GM21825 (cell line): Measurements from ENCODE around the gene GCNT4.
A peak's percentile ranks its signal among the peaks of the same experiment; 100 is the strongest.
"Not testable (repeated sequence)": the region's sequence is repeated elsewhere in the genome, so short reads cannot be mapped to it uniquely, and the experiment has no call there.

Experiments
- ATAC-seq: cut with Tn5 transposase; IDR thresholded peaks from one replicate; pipeline ENCODE4 v1.9.1; 2021; ENCODE audit warnings: mild to moderate bottlenecking, moderate library complexity; ENCODE audit not compliant: unreplicated experiment

The GCNT4 gene, protein sequence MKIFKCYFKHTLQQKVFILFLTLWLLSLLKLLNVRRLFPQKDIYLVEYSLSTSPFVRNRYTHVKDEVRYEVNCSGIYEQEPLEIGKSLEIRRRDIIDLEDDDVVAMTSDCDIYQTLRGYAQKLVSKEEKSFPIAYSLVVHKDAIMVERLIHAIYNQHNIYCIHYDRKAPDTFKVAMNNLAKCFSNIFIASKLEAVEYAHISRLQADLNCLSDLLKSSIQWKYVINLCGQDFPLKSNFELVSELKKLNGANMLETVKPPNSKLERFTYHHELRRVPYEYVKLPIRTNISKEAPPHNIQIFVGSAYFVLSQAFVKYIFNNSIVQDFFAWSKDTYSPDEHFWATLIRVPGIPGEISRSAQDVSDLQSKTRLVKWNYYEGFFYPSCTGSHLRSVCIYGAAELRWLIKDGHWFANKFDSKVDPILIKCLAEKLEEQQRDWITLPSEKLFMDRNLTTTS

DNA sequence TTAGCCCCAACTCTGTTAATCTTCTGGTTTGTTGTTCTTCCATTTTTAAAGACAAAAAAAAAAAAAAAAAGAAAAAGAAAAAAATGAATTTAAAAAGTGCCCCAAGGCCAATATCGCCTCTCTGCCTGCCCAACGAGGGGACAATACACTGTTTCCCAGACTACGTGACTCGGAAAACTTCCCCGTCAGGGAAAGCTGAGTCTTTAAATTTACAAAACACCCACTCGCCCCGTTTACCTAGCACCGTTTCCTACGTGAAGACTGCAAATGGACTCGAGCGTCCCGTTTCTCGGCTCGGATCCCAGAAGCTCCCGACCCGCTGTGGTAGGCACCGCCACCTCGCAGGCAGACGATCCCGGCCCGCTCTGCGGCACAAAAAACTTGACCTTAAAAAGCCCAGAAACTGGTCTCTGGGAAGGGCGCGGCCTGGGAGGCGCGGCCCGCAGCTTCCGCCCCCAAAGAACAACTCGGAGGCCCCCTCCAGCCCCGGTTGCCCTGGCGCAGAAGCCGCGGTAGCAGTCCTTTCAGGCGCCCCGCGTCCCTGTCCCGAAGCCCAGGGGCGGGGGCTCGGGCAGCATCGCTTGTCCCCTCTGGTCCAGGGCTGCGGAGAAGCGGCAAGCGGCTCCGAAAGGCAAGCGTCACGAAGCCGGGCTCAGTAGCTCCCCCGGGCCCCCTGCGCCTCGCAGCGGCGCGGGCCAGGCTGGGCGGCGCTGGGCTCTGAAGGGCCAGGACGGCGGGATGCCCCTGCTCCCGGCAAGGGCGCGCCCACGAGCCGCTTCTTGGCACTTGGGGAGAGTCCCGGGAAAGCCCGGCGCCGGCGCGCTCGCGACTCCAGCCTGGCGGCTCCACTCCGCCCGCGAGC, at the start of gene GCNT4:
GCNT4 (minus strand) TSS at position 367 of the 862 bp plus-strand sequence. CDS start 22,521 bp downstream, outside the sequence.
- ATAC-seq: no peak

- ATAC-seq: not testable (repeated sequence)
Observed at GRCh38 chr5:75095956-75096355, 43.6 kb upstream of the GCNT4 start.

- no peak for ATAC-seq
Observed at GRCh38 chr5:75091597-75091996, 39.2 kb upstream of the GCNT4 start.

DNA sequence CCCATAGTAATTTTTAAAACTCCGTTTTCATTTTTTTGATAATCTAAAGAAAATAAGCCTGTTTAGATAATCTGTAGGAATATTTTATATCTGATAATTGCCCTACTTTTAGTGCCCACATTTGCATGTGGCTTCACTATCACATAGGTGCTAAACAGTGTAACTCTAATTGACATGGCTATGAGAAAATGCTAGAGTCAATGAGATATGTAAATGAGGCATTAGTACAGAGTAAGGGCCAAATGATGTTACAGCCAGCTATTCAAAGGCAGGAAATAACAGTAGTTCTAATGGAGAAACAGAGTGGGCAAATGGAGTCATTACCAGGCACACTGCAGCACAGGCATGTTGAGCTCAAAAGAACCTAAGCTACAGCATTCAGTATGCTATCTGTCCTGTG, 37.3 kb upstream of the GCNT4 start:
- no peak for ATAC-seq

GRCh38 chr5:75089137-75089536, 36.8 kb upstream of the GCNT4 start:
- no peak for ATAC-seq

GRCh38 chr5:75088648-75089047, 36.3 kb upstream of the GCNT4 start:
- ATAC-seq: no peak

DNA sequence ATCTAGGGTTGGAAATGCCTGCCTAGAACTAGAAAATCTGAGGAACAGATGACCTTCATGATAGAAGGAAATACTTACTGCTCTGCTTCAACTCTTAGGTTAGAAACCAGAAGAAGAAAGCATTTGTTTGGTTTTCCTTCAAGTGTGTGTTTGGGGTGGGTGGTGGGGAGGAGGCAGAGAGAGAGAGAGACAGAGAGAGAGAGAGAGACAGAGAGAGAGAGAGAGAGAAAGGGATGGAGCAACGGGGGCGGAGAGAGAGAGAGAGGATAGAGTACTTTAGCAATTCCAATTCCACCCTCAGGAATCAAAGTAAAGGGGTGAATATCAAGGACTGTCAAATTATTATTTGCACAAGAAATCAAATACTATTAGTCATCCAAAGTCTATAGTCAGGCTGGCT, 29.2 kb upstream of the GCNT4 start:
- no peak for ATAC-seq

GRCh38 chr5:75079346-75079745, 27.0 kb upstream of the GCNT4 start:
- ATAC-seq: not testable (repeated sequence)

DNA sequence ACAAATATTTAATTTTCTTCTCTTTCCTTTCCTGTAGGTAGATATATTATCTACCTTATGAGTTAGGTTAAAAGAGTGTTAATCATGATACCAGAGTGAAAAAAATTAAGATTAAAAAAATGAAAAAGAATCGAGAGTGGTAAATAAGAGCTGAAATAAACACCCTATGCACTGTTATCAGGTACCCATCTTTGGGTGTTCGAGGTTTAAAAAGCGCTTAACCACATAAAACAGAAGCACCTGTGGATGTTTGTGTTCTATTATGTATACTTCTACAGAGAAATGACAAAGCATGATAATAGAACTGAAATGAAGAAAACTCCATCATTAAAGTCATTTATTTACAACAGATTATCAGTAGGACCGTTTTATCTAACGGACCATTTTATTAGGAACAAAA, 25.7 kb upstream of the GCNT4 start:
- no peak for ATAC-seq

GRCh38 chr5:75072061-75072460, 19.7 kb upstream of the GCNT4 start:
- ATAC-seq: no peak

- ATAC-seq: no peak
Observed at GRCh38 chr5:75071100-75071499, 18.7 kb upstream of the GCNT4 start.

- no peak for ATAC-seq
Observed at GRCh38 chr5:75067434-75067833, 15.1 kb upstream of the GCNT4 start.

DNA sequence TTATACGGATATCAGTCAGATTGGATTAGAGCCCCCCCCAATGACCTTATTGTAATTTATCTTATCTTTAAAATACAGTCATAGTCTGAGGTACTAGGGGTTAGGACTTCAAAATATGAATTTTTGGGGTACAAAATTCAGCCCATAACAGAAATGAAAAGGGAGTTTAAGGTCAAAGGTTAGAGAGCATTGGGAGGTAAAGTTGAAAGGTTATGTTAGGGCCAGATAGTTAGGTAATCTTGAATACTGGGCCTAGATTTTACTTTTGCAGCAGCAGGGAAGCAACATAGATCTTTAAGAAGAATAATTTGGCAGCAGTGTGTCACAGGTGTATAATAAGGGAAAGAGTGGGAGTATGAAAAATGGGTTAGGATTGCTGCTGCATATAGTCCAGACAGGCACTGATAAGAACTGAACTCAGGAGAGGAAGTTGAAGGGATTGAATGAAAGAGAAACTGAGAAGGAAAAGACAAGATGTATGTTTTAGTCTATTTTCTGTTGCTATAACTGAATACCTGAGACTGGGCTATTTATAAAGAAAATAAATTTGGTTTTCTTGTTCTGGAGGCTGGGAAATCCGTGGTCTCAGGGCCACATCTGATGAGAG, 10.7 kb upstream of the GCNT4 start:
- peak; percentile 61 for ATAC-seq

GRCh38 chr5:75059912-75060545, 7.7 kb upstream of the GCNT4 start:
- no peak for ATAC-seq

DNA sequence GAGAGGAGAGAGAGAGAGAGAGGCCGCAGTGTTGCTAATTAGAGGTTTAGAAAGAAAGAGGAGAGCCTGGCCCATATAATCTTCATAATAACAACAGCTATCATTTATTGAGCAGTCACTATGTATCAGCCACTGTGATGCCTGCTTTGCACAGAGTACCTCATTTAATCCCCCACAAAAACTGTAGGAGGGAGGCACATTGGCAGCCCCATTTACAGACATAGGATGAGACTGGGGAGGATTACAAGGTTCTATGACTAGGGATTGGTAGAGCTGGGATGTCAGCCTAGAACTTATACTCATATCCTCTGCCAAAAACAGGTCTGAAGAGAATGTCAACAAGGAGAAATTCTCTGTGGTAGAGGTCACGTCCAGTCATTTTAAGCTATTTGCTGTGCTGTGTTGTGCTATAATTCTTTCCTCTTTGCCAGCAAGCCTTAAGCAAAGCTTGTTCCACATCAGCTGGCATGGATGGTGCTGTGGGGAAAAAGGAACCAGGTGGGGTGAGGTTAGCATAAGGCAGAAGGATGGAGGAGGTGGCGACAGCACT, 6.7 kb upstream of the GCNT4 start:
- ATAC-seq: no peak

GRCh38 chr5:75057561-75057960, 5.2 kb upstream of the GCNT4 start:
- ATAC-seq: no peak

- ATAC-seq: no peak
Observed at GRCh38 chr5:75055727-75056144, 3.4 kb upstream of the GCNT4 start.

DNA sequence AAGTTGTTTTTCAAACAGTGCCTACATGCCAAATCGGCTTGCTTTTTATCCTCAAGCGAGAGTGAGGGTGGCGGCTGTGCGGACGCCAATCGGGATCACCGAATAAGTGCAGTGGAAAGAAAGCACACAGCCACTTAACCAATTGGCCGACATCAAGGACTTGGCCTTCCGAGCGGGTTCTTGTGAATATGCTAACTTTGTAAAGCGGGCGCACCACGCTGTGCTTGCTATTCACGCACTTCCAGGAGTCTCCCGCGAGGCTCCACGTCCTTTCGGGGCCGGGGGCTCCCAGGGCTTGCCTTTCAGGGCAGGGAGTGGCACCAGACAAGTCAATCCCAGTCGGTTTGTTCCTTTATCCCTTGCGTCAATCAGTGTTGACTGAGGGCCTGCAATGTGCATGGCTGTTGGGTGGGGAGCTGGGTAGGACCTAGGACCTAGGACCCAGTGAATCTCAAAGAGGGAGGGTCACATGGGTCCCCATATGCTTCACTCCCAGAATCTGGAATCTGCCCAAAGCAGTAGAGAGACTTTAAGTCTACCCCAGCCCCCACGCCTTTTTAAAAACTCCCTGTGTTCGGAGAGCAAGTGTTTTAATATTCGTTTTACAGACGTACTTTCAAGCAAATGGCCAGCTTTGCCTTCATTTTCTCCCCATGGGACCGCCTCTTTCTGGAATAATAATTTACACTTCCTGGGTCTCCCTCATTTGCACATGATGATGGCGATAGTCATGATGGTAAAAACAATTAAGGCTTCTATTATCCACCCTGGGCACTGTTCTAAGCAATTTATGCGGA, 2.0 kb upstream of the GCNT4 start:
- ATAC-seq: no peak

GRCh38 chr5:75053304-75054133, 1.2 kb upstream of the GCNT4 start:
- ATAC-seq: no peak
